Measurements from ENCODE around the gene USP50. TPM values are rescaled to one million over a fixed set of nuclear protein-coding genes. Genes with fewer than 3 reads are reported as not detected.

The USP50 gene
- total RNA-seq, 1 experiment from 2014 or later = not detected

- no peak overlapping the region for H3K9ac ChIP-seq (ENCODE audit: extremely low read depth, insufficient read length, low read length)
Measured at GRCh38 chr15:50594311-50594710, 47.8 kb upstream of the USP50 start.

More at GRCh38 chr15:50594311-50594710, 47.8 kb upstream of the USP50 start:
- no peak overlapping the region for H3K27ac ChIP-seq (ENCODE audit: insufficient read length, low read depth, low read length)
- WGBS (ENCODE audit: extremely low coverage, insufficient read length, low lambda C conversion rate) = no CpG with 5 or more reads among the region's 2 CpGs
- H4K91ac ChIP-seq (ENCODE audit: insufficient read length, low read depth, low read length) = no peak overlapping the region
- H3K23me2 ChIP-seq (ENCODE audit: insufficient read length, low read depth, low read length, poor library complexity, severe bottlenecking) = no peaks in the 10 kb centered on the region
- no peak overlapping the region for H3T11ph ChIP-seq (ENCODE audit: low read length)
- no peak overlapping the region for H2BK12ac ChIP-seq (ENCODE audit: insufficient read length, low read depth, low read length)
- H3K27me3 Mint-ChIP-seq (ENCODE audit: low read depth) = no peaks in the 10 kb centered on the region
- TF ChIP-seq CTCF (conservative IDR thresholded peaks at IDR 0.05) = no peak
- H3K9me3 ChIP-seq (ENCODE audit: control insufficient read depth, low read depth, low read length) = no peaks in the 10 kb centered on the region
- no peaks in the 10 kb centered on the region for H3K9me3 Mint-ChIP-seq
- H2BK5ac ChIP-seq (ENCODE audit: insufficient read length, low read length) = no peak overlapping the region
- H3K18ac ChIP-seq (ENCODE audit: insufficient read length, low read depth, low read length) = no peak overlapping the region
- H2AFZ ChIP-seq (ENCODE audit: low read length) = no peak overlapping the region
- no peak overlapping the region for H3K23ac ChIP-seq (ENCODE audit: insufficient read length, low read depth, low read length)
- peaks cover 0 to 44% (median 36%) of the 10 kb centered on the region in 3 experiments; a peak in 5 of 7 replicates for H3K36me3 Mint-ChIP-seq (ENCODE audit: insufficient read depth in 1 of 3, low read depth in 3 of 3)
- H3K4me1 ChIP-seq (ENCODE audit: insufficient read depth, low read length) = no peaks in the 10 kb centered on the region
- DNase-seq = no peak
- H3K56ac ChIP-seq (ENCODE audit: insufficient read length, low read depth, low read length) = no peak overlapping the region
- H4K5ac ChIP-seq (ENCODE audit: insufficient read length, low read depth, low read length) = no peak overlapping the region
- H3K27ac Mint-ChIP-seq = no peak overlapping the region
- H3K4me1 Mint-ChIP-seq = no peaks in the 10 kb centered on the region
- H3K4ac ChIP-seq (ENCODE audit: low read depth, low read length) = no peak overlapping the region
- H4K8ac ChIP-seq (replicated peaks; ENCODE audit: insufficient read length, low read depth, low read length) = no peak overlapping the region
- H4K20me1 ChIP-seq (ENCODE audit: control insufficient read depth, insufficient read depth, insufficient read length) = no peaks in the 10 kb centered on the region
- no peak overlapping the region for H2BK15ac ChIP-seq (ENCODE audit: low read depth, low read length)
- no peak overlapping the region for H3K14ac ChIP-seq (ENCODE audit: insufficient read depth, low read length)
- H3K79me2 ChIP-seq (ENCODE audit: insufficient read depth, low read length) = no peaks in the 10 kb centered on the region
- H3K27me3 ChIP-seq (ENCODE audit: insufficient read depth, low read length) = no peaks in the 10 kb centered on the region
- H3K79me1 ChIP-seq (ENCODE audit: insufficient read depth, low read depth, low read length, poor library complexity, severe bottlenecking) = no peaks in the 10 kb centered on the region
- H3K4me2 ChIP-seq (ENCODE audit: insufficient read depth, insufficient read length, low read length) = no peak overlapping the region
- no peak overlapping the region for H2AK5ac ChIP-seq (ENCODE audit: insufficient read length, low read length)
- no peak overlapping the region for H3K4me3 Mint-ChIP-seq
- H2BK120ac ChIP-seq (ENCODE audit: low read depth, low read length, poor library complexity, severe bottlenecking) = no peak overlapping the region
- no peak overlapping the region for H2BK20ac ChIP-seq (ENCODE audit: low read depth, low read length, poor library complexity, severe bottlenecking)

Measured in H9 (cell line).